GM10248 (cell line): Measurements from ENCODE around the gene NRG2.

Experiments
- CTCF ChIA-PET: fragments of 300-600 bp; sonication (Branson Sonifier 250); formaldehyde crosslinking; extraction: SDS; loops from one replicate; lab custom pipeline; 2021; ENCODE audit warnings: antibody characterized with exemption; lab: Yijun Ruan, JAX
- POLR2A ChIA-PET: fragments of 350-650 bp; sonication (Branson Sonifier 250); formaldehyde crosslinking; extraction: SDS; loops from one replicate; lab custom pipeline; 2020; ENCODE audit warnings: antibody characterized with exemption; lab: Yijun Ruan, JAX
- DNase-seq: peaks from one replicate; pipeline ENCODE4 v3.0.0; 2012; ENCODE audit errors: extremely low spot score
- CTCF ChIP-seq: IDR thresholded peaks from 2 replicates; pipeline ENCODE4 v1.5.1; 2012; ENCODE audit warnings: mild to moderate bottlenecking, low read depth; ENCODE audit errors: extremely low read depth, missing control alignments, control extremely low read depth

Gene NRG2

GRCh38 chr5:139885172-139885856 is 157.8 kb downstream of the NRG2 start:
- ChIA-PET CTCF (interaction anchor here (1.6 to 5.5 kb wide), 6 partner anchors 15 to 120 kb away, joined by 3 to 24 read pairs (median 6); no protein-coding TSS in a partner anchor), POLR2A (no interaction called here)
- TF ChIP-seq CTCF, result no peak
- no peak for DNase-seq

GRCh38 chr5:139884734-139885133 is 158.4 kb downstream of the NRG2 start:
- TF ChIP-seq CTCF, result no peak
- DNase-seq, result no peak
- POLR2A ChIA-PET, result no interaction called here
- CTCF ChIA-PET, result interaction anchor here (1.0 to 5.5 kb wide), 3 partner anchors 35 to 98 kb away, joined by 3 to 24 read pairs (median 8); no protein-coding TSS in a partner anchor

- no peak for TF ChIP-seq CTCF
- no peak for DNase-seq
- ChIA-PET POLR2A (no interaction called here), CTCF (interaction anchor here (1.0 to 5.5 kb wide), 4 partner anchors 12 to 97 kb away, joined by 3 to 24 read pairs (median 6); no protein-coding TSS in a partner anchor)
These were observed 159.0 kb downstream of the NRG2 start for GRCh38 chr5:139884144-139884543.

GRCh38 chr5:139882961-139883539 is 160.0 kb downstream of the NRG2 start:
- DNase-seq, result no peak
- CTCF ChIA-PET, result interaction anchor here (1.4 to 5.5 kb wide), 4 partner anchors 12 to 96 kb away, joined by 3 to 24 read pairs (median 11); no protein-coding TSS in a partner anchor
- TF ChIP-seq CTCF, result no peak
- POLR2A ChIA-PET, result no interaction called here

GRCh38 chr5:139882316-139882715 is 160.8 kb downstream of the NRG2 start:
- no peak for DNase-seq
- ChIA-PET CTCF (interaction anchor here (0.9 to 5.5 kb wide), 6 partner anchors 13 to 117 kb away, joined by 3 to 24 read pairs (median 4); no protein-coding TSS in a partner anchor), POLR2A (no interaction called here)
- TF ChIP-seq CTCF, result no peak

- ChIA-PET POLR2A (no interaction called here), CTCF (interaction anchor here (0.8 to 5.5 kb wide), 7 partner anchors 11 to 116 kb away, joined by 3 to 24 read pairs (median 3); no protein-coding TSS in a partner anchor)
- no peak for TF ChIP-seq CTCF
- no peak for DNase-seq
These were observed 161.9 kb downstream of the NRG2 start for GRCh38 chr5:139881143-139881733.
